ENCODE results near the gene CDK19.
"Not testable (repeated sequence)": the region's sequence is repeated elsewhere in the genome, so short reads cannot be mapped to it uniquely, and the experiment has no call there.

Gene CDK19

DNA sequence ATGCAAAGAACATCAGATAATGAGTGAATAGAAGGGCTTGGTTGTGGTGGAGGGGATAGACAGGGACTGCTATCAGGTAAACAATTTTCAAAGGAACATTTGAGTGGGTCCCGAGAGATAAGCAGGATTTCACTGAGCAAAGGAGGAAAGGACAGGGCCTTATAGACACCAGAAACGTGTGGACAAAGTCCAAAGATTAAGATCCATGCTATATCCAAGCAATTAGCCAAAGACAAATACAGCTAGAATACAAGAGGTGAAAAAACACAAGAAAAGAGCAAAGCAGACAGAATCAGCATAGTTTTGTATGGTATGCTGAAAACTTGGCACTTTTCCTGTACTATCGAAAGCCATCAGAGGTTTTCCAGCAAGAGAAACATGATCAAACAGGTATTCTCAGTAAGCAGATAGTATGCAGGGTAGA, 59.8 kb downstream of the CDK19 start:
- DNase-seq: no peak

DNA sequence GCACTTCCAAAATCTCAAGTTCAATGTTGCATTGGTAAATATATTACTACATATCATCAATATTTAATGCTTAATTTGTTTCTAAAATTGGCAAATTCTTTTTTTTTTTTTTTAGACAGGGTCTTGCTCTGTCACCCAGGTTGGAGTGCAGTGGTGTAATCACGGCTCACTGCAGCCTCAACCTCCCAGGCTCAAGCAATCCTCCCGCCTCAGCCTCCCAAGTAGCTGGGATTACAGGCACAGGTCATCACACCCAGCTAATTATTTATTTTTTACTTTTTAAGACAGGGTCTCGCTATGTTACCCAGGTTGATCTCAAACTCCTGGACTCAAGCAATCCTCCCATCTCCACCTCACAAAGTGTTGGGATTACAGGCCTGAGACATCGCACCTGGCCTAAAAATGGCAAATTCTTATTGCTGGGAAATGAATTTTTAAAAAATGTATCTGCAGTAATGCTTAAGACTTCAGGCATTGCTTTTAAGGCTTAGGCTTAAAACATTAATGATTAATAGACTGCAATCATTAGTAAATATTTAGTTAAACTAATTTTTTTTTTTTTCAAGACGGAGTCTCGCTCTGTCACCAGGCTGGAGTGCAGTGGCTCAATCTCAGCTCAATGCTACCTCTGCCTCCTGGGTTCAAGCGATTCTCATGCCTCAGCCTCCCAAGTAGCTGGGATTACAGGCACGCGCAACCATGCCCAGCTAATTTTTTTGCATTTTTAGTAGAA, 61.2 kb downstream of the CDK19 start:
- DNase-seq: not testable (repeated sequence)

DNA sequence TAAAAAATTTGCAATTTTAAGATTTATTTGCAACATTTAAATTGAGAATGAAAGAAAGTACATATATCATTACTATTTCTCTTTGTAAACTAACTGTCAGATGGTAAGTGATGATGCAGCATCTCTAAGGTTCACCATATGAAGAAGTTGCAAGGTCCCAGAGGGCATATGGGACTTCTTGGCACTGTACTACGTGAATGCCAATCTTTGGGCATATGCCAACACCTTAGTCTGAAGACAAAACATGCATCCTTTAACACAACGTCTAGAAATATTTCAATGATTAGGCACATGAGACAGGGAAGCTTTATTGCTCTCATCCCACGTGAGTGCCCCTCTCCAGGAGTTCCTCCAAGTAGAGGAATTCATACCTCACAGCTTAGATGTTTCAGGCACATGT, 66.8 kb downstream of the CDK19 start:
- DNase-seq: no peak

DNA sequence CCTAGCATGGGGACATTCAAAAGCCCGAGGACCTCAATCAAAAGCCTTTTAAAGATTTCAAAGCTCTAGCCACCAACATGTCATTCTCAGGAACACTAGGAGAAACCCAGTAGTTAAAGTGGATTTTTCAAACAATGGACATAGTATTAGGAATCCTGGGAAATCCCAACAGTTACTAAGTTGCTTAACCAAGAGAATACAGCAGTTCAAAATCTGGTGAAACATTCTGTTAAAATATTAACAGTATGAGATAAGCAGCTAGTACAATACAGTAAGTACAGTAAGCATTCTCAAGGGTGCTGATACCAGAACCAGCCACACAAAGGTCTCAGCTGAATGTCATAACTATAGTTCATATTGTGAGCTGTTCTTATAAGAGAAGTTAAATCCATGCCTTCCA, 68.6 kb downstream of the CDK19 start:
- no peak for DNase-seq

DNA sequence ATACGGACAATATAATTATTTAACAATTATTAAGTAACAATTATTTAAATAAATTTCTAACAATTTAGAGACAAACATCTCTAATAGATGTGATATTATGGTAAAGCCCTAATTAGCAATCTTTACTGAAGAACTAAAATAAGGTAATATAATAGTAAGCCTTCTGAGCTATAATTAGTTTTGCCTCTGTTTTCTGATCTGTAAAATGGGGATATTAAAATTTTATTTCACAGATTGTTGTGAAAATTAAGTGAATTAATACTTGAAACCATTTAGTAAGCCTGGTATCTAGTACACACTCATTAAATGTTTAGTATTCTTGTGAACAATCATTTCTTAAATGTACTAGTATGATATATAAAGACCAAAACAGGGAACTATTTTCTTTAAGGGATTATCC, 70.3 kb downstream of the CDK19 start:
- DNase-seq: no peak

DNA sequence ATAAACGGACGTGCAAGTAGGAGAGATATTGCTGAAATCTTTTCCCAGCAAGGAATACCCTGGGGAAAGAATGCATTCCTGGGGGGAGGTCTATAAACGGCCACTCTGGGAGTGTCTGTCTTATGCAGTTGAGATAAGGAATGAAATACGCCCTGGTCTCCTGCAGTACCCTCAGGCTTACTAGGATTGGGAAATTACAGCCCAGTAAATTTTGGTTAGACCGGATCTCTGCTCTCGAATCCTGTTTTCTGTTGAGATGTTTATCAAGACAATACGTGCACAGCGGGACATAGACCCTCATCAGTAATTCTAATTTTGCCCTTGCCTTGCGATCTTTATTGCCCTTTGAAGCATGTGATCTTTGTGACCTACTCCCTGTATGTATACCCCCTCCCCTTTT, 72.7 kb downstream of the CDK19 start:
- DNase-seq: not testable (repeated sequence)

DNA sequence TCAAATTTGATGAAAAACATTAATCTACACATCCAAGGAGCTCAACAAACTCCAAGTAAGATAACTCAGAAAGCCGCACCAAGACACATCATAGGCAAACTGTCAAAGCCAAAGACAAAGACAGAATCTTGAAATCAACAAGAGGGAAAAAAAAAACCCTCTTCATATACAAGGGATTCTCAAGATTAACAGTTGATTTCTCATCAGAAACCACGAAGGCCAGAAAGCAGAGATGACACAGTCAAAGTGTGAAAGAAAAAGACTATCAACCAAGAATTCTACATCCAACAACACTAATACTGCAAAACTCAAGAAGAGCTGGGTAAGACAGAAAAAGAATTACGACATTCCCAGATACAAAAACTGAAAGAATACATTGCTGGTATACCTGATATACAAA, 73.8 kb downstream of the CDK19 start:
- DNase-seq: no peak

DNA sequence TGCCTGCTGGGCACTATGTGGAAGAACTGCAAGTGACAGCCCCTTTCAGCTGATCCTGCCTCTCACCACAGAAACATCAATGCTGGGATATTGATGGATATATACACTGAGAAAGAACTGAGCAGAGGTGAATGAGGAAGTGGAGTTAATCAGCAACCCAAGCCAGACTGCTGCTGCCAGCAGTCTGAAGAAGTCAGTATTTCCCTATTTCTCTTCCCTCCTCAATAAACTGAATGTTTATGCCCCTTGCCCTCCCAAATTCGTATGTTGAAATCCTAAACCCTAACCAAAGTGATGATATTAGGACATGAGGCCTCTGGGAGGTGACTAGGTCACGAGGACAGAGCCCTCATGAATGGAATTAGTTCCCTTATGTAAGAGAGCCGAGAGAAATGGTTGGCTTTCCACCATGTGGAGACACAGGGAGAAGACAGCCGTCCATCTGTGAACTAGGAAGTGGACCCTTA, 76.3 kb downstream of the CDK19 start:
- no peak for DNase-seq

DNA sequence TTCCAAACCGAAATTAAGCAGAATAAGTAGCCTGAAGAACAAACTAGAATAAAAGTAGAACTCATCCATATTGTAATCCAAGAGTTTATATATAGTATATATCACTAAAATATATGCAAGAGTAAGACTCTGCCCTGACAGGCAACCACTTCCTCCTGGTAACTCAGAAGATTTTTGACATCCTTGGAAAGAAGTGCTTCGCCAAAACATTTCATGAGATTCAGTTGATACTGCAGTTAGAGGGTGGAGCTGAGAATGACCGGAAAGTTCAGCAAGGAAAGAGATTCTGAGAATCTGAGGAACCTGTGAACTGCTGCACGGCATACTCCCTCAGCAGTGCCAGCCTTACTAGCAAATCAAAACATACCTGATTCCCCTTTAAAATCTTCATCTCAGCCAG, 79.6 kb downstream of the CDK19 start:
- DNase-seq: no peak

DNA sequence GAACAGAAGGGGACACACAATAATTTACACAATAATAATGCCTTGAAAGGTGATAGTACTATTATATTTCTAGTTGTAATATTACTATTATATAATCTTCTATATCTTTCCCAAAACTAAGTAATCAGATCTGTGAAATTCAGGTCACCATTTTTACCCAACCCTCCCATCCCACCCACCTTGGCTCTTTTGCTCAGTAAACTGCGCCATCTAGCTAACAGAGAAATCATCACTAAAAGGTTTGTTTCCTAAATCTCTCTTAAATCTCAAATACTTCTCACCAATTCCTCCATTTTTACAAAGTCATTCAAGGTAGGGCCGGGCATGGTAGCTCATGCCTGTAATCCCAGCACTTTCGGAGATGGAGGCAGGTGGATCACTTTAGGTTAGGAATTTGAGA, 83.4 kb downstream of the CDK19 start:
- DNase-seq: no peak

DNA sequence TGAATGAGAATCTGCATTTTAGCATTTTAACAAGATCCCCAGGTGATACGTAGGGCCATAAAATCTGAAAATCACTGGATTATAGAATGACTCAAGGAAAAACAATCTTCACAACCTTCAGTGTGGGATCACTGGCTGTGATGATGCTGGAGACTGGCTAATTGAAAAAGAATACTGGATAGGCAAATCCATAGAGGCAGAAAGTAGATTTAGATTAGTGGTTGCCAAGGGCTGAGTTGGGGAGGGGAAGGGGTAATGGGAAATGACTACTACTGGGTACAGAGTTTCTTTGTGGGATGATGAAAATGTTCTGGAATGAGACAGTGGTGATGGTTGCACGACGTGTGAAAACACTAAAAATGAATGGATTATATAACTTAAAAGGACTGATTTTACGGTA, 84.1 kb downstream of the CDK19 start:
- no peak for DNase-seq

DNA sequence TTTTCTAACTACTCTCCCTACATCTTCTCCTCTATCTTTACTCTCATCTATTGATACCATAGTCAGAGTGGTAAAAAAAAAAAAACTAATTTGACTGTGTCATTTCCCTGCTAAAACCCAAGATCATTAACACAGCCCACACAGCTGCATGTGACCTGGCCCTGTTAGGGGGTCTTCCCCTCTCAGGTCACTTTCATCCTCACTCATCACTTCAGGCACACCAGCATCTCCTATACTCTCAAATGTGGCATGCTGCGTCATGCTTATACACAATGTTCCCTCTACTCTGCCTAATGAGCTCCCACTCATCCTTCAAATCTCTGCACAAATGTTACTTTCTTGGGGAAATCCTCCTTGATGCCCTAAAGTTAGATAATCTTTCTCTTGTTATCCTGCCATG, 86.8 kb downstream of the CDK19 start:
- DNase-seq: no peak

DNA sequence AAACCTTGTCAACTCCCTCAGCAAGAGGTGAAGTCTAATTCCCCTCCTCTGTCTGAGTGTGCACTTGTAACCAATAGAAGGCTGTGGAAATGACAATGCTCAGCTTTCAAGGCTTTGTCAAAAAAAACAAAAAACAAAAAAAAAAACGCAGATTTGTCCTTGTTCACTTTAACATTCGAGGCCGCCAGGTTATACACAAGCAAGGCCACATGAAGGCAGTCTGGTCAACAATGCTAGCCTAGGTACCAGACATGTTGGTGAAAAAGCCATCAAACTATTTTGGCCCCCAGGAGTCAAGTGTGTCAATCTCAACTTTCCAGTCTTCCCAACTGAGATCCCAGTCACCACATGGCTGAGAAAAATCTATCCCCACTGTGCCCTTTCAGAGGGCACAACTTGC, 92.3 kb downstream of the CDK19 start:
- DNase-seq: no peak

DNA sequence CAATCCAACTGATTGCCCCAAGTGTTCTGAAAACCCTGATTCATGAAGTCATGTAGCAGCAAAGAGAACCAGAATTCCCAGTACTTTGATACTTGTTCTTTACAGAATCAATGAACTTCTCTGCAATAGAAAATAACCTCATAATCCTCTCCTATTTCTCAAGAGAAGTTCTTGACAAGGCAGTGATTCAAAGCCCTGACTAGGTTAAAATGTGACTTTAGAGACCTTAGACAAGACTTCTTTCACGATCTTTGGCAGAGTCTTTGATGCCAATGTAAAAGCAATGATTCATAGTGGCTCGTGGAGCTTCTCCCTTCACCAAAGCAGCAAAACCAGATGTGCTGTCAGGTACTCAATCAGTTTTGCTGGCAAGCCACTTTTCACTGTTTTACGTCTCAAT, 95.2 kb downstream of the CDK19 start:
- DNase-seq: no peak

DNA sequence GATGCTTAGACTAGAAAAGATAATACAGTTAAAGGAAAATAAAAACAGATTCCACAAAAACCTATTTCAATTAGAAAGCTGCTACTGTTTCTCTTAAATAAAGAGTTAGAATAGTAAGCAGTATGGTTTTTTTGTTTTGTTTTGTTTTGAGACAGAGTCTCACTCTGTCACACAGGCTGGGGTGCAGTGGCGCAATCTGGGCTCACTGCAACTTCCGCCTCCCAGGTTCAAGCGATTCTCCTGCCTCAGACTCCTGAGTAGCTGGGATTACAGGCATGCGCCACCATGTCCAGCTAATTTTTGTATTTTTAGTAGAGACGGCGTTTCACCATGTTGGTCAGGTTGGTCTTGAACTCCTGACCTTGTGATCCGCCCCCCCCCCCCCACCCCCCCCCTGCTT, 95.7 kb downstream of the CDK19 start:
- not testable (repeated sequence) for DNase-seq

DNA sequence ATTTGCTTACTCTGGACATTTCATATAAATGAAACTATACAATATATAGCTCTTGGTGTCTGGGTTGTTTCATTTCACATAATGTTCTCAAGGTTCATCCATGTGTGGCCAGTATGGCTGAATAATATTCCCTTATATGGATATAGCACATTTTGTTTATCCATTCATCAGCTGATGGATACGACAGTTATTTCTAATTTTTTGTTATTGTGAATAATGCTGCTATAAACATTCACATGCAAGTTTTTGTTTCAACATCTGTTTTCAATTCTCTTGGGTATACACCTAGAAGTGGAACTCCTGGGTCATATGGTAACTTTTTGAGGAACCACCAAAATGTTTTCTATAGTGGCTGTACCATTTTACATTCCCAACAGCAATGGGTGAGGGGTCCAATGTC, 101.1 kb downstream of the CDK19 start:
- DNase-seq: no peak

DNA sequence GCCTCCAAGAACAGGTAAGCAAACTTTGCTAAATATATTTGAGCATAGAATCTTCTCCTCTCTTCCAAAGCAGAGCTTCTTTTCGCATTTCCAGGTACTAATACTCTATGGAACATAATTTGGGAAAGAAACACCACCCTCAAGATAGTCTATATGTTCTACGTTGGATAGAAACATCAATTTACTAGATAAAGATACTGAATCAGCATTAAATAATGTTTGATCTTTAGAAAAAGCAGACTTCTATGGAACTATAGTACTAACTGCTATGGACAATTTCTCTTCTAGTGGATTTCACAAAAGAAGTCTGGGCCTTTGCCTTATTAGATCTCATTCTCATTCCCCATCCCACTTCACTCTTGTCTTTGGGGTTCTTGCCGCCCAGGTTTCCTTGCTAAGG, 103.0 kb downstream of the CDK19 start:
- no peak for DNase-seq

DNA sequence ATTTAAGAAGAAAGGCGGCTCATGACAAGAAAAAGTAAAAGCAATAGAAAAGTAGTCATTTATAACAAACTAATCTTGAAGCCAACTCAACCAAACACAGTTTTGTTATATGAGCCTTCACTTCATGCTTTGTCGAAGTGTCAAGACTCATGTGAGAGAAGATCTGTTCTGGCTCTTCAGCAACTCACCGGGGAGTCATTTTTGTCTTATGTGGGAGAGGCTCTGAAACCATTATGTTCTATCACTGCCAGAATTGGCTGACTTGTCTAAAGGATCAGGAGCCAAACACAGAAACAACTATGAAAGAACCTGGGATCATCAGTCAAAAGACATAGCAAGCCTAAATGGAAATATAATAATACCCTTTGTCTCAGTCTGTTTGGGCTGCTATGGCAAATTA, 105.2 kb downstream of the CDK19 start:
- DNase-seq: no peak

DNA sequence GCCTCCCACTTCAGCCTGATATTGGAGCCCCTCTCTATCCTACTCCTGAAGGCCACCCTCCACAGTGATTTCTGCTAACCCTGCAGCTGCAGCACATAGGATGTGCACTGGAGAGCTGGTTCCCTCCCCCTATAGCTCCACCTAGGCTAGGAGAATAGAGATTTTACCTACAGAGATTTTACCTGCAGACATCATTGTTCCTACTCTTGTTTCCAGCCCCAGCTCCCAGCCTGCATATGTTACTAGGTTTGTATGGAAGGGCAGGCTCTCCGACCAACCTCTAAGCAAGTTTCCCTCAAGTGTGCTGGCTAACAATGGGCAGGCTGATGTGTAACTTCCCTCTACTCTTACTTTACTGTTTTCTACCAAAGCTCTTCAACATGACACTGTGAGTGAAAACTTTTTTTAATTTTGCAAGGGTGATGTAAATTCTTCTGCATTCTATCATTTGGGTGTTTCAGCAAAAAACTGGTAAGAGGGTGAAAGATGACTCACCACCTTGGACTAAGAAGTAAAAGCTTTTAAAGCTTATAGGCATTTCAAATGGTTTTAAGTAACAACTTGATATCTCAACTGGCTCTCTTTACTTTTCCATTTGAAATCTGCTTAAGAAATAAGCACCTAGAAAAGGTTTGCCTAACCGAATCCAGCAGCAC, 106.8 kb downstream of the CDK19 start:
- DNase-seq: no peak

DNA sequence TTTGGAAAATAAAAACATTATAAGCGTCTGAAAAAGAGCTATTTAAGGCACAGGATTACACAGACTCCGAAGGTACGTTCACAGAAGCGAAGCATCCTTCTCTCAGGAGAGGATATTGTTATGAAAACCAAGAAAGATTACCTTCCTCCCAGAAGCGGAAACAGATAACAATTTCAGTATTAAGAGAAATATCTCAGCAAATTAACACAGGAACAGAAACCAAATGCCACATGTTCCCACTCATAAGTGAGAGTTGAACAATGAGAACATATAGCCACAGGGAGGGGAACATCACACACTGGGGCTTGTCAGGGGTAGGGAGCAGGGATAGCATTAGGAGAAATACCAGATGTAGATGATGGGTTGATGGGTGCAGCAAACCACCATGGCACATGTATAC, 109.7 kb downstream of the CDK19 start:
- DNase-seq: no peak

DNA sequence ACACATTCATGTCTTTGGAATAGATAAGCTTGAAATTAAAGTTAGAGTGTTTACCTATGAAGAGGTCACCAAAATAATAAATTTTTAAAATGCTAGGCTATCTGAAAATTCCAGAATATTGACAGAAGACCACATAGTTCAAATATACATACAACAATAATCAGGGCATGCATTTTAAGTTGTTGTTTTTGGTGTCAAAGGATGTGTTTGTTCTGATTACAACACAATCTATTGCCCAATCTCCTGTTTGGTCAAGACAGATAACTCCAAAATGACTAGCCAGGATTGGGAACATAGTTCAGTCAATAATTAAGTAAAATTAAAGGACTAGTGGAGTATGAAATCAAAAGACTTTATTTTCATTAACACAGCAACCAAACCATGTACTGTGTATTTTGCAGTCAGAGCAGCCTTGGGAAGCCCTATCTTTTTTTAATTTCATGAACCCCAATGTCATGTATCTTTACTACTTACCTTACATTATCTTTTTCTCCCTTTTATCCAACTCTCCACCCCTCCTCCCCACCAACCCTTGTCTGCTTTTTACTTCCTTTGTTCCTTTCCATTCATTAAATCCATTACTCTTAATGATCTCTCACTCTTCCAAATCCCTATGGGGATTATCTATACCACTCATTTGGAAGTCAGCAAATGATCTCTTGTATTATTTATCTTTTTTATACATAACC, 111.2 kb downstream of the CDK19 start:
- no peak for DNase-seq

DNA sequence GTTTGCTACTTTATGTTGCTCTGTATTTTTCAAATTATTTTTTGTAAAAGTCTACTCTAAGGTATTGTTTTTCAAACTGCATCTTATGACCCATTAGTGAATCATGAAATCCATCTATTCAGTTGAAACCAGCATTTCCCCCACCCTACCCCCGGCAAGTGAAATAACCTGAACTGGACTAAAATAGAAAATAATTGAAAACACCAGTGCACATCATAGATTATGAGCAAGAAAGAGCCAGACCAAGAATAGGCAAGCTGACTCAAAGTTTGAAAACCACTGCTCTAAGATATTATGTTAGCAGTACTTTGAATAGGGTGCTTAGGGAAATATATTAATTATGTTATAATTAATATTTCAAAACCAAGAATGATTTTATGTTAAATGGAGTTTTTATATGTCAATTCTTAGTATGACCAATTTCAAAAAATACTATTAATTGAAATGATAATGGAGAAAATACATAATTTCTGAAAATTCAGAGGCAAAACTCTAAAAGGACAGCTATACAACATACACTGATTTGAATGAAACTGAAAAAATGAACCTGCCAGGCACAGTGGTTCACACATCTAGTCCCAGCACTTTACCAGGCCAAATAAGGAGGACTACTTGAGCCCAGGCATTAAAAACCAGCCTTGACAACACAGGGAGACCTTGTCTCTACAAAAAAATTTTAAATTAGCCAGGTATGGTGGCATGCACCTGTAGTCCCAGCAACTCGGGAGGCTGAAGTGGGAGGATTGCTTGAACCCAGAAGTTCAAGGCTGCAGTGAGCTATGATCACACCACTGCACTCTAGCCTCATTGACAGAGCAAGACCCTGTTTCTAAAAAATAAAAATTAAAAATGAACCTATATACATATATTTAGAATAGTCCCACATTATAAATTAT, 112.0 kb downstream of the CDK19 start:
- no peak for DNase-seq

DNA sequence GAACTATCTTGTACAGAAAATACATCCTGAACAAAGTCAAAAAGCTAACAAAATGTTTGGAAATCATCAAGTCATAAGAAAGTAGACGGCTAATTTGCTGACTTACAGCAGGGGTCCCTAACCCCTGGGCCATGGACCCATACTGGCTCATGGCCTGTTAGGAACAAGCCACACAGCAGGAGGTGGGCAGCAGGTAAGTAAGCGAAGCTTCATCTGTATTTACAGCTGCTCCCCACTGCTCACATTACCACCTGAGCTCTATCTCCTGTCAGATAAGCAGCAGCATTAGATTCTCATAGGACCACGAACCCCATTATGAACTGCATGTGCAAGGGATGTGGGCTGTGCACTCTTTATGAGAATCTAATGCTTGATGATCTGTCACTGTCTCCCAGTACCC, 115.5 kb downstream of the CDK19 start:
- no peak for DNase-seq

Data from activated gamma-delta T cell treated with Interleukin-2 at 50 U/mL for 16 hours (primary cell).